HepG2 (cell line): Measurements from ENCODE around the gene IQCC. TPM values are rescaled to one million over a fixed set of nuclear protein-coding genes. Genes with fewer than 3 reads are reported as not detected.
A peak's percentile ranks its signal among the peaks of the same experiment; 100 is the strongest.

Source experiments
- ARHGAP35 ChIP-seq: sonication (generic); formaldehyde crosslinking; IDR thresholded peaks from 2 replicates; pipeline ENCODE4 v1.9.0; 2022; ENCODE audit warnings: mild to moderate bottlenecking, inconsistent platforms, moderate library complexity, missing genetic modification reagents, borderline replicate concordance
- ELF1 ChIP-seq: sonication (generic); formaldehyde crosslinking; IDR thresholded peaks from 2 replicates; pipeline ENCODE4 v1.4.0; 2020; ENCODE audit warnings: missing genetic modification reagents
- ELF4 ChIP-seq: sonication (generic); formaldehyde crosslinking; IDR thresholded peaks from 2 replicates; pipeline ENCODE4 v1.5.0; 2020; ENCODE audit warnings: missing genetic modification reagents, mild to moderate bottlenecking, moderate library complexity, borderline replicate concordance
- EP300 ChIP-seq, 3 experiments: sonication (generic) in 1 of 3; formaldehyde crosslinking in 1 of 3; IDR thresholded peaks; 2 replicates each; pipeline versions ENCODE4 v1.5.1 to v1.6.1; 2011 to 2020; ENCODE audit warnings: low read depth in 2 of 3, low read length in 2 of 3, borderline replicate concordance in 1 of 3, improper control_type of control experiment in 1 of 3, mild to moderate bottlenecking in 1 of 3, missing genetic modification reagents in 1 of 3, moderate library complexity in 1 of 3
- FLYWCH1 ChIP-seq: sonication (generic); formaldehyde crosslinking; IDR thresholded peaks from 2 replicates; pipeline ENCODE4 v1.8.1; 2023; ENCODE audit warnings: mild to moderate bottlenecking, missing genetic modification reagents
- FOSL2 ChIP-seq: sonication (generic); formaldehyde crosslinking; IDR thresholded peaks from 2 replicates; pipeline ENCODE4 v1.4.0; 2020; ENCODE audit warnings: missing genetic modification reagents
- FOXO1 ChIP-seq: sonication (generic); formaldehyde crosslinking; IDR thresholded peaks from 2 replicates; pipeline ENCODE4 v1.4.0; 2020; ENCODE audit warnings: missing genetic modification reagents
- IKZF5 ChIP-seq: IDR thresholded peaks from 2 replicates; pipeline ENCODE4 v1.6.1; 2018; ENCODE audit warnings: missing genetic modification reagents, mild to moderate bottlenecking, missing compliant biosample characterization
- KAT8 ChIP-seq: IDR thresholded peaks from 2 replicates; pipeline ENCODE4 v1.6.1; 2016; ENCODE audit warnings: missing genetic modification reagents, missing compliant biosample characterization
- KDM6A ChIP-seq: IDR thresholded peaks from 2 replicates; pipeline ENCODE4 v1.6.1; 2016; ENCODE audit warnings: low read depth
- MED13 ChIP-seq: sonication (generic); formaldehyde crosslinking; IDR thresholded peaks from 2 replicates; pipeline ENCODE4 v1.5.0; 2020; ENCODE audit warnings: missing genetic modification reagents
- MXD4 ChIP-seq: IDR thresholded peaks from 2 replicates; pipeline ENCODE4 v1.6.1; 2016; ENCODE audit warnings: mild to moderate bottlenecking, missing biosample characterization, missing genetic modification reagents
- NFIB ChIP-seq: sonication (generic); formaldehyde crosslinking; IDR thresholded peaks from 2 replicates; pipeline ENCODE4 v1.9.0; 2021; ENCODE audit warnings: missing genetic modification reagents, mild to moderate bottlenecking, borderline replicate concordance
- NRL ChIP-seq: sonication (generic); formaldehyde crosslinking; IDR thresholded peaks from 2 replicates; pipeline ENCODE4 v1.5.0; 2020; ENCODE audit warnings: missing genetic modification reagents, mild to moderate bottlenecking, moderate library complexity, borderline replicate concordance
- RAD51 ChIP-seq: fragments of 450-650 bp; IDR thresholded peaks from 2 replicates; pipeline ENCODE4 v1.6.1; 2016; ENCODE audit warnings: borderline replicate concordance
- TBX3 ChIP-seq: fragments of 450-650 bp; IDR thresholded peaks from 2 replicates; pipeline ENCODE4 v1.6.1; 2017; ENCODE audit warnings: antibody characterized with exemption, mild to moderate bottlenecking, inconsistent platforms, borderline replicate concordance
- ZBTB2 ChIP-seq: sonication (generic); formaldehyde crosslinking; IDR thresholded peaks from 2 replicates; pipeline ENCODE4 v1.8.0; 2022; ENCODE audit warnings: low read depth, missing genetic modification reagents
- ZBTB37 ChIP-seq: sonication (generic); formaldehyde crosslinking; IDR thresholded peaks from 2 replicates; pipeline ENCODE4 v1.4.0; 2020; ENCODE audit warnings: mild to moderate bottlenecking, missing genetic modification reagents
- ZMAT3 ChIP-seq: sonication (generic); formaldehyde crosslinking; conservative IDR thresholded peaks from 2 replicates; pipeline ENCODE4 v1.7.0; 2021; ENCODE audit warnings: missing genetic modification reagents
- ZMYM3 ChIP-seq: sonication (generic); formaldehyde crosslinking; IDR thresholded peaks from 2 replicates; pipeline ENCODE4 v1.5.1; 2020; ENCODE audit warnings: mild to moderate bottlenecking, missing genetic modification reagents
- ZNF263 ChIP-seq: sonication (generic); formaldehyde crosslinking; IDR thresholded peaks from 2 replicates; pipeline ENCODE4 v1.4.0; 2020; ENCODE audit warnings: missing genetic modification reagents
- ZNF3 ChIP-seq: IDR thresholded peaks from 2 replicates; pipeline ENCODE4 v1.7.0; 2017; ENCODE audit warnings: inconsistent platforms
- ZNF616 ChIP-seq: sonication (generic); formaldehyde crosslinking; IDR thresholded peaks from 2 replicates; pipeline ENCODE4 v1.5.0; 2020; ENCODE audit warnings: low read depth, mild to moderate bottlenecking, missing genetic modification reagents
- ZNF709 ChIP-seq: sonication (generic); formaldehyde crosslinking; IDR thresholded peaks from 2 replicates; pipeline ENCODE4 v1.5.0; 2020; ENCODE audit warnings: mild to moderate bottlenecking, missing genetic modification reagents
- ZNF740 ChIP-seq: sonication (generic); formaldehyde crosslinking; IDR thresholded peaks from 2 replicates; pipeline ENCODE4 v1.4.0; 2020; ENCODE audit warnings: missing genetic modification reagents
- ZNF780A ChIP-seq: sonication (generic); formaldehyde crosslinking; IDR thresholded peaks from 2 replicates; pipeline ENCODE4 v1.8.0; 2022; ENCODE audit warnings: mild to moderate bottlenecking, missing genetic modification reagents, moderate library complexity
- ZNF878 ChIP-seq: sonication (generic); formaldehyde crosslinking; IDR thresholded peaks from 2 replicates; pipeline ENCODE4 v1.8.1; 2023; ENCODE audit warnings: mild to moderate bottlenecking, missing genetic modification reagents, moderate library complexity
- polyA plus RNA-seq, 8 experiments: library from polyadenylated mRNA; depleted of rRNA in 3 of 8; stranded (reverse) in 7 of 8; unstranded in 1 of 8; fragments of >200 nt; fragmentation: Illumina TruSeq in 4 of 8; extraction: Trizol in 4 of 8; gene quantifications; 2 replicates each; pipeline versions ENCODE4 v1.2.1 to v1.2.3, GENCODE V29; 2011 to 2016; ENCODE audit warnings: low read depth in 4 of 8, missing spikeins in 1 of 8, mixed read lengths in 1 of 8; ENCODE audit not compliant: insufficient read depth in 1 of 8
- total RNA-seq, 5 experiments: library from RNA; depleted of rRNA; stranded (reverse); fragments of >200 nt; fragmentation: Illumina TruSeq; extraction: Trizol; gene quantifications; 2 replicates each; pipeline ENCODE4 v1.2.3, GENCODE V29; 2016; ENCODE audit warnings: low read depth in 1 of 5

IQCC gene
- total and polyA plus RNA-seq, 2 of the 13 experiments (the other 11 are each of a cell fraction or from before 2014, with no cell fraction given) = 1.7 to 3.0 TPM

GRCh38 chr1:32221980-32222755 lies 16.7 kb downstream of the IQCC start, which contains the start of the genes EIF3I and TMEM234 (continued):
- TF ChIP-seq ELF1 (CRISPR knock-in tag) (peak; percentile 96), KAT8 (peak; percentile 93), MED13 (no peak), NRL (peak; percentile 40), FLYWCH1 (no peak), TBX3 (no peak), MXD4 (CRISPR knock-in tag) (peak; percentile 36), ZNF878 (CRISPR knock-in tag) (no peak), ZNF780A (CRISPR knock-in tag) (no peak), ZNF3 (CRISPR knock-in tag) (no peak), IKZF5 (peak; percentile 49; the same call in 1 of the 2 replicates), FOSL2 (CRISPR knock-in tag) (peak; percentile 70), FOXO1 (no peak), ZNF616 (no peak), ZNF263 (CRISPR knock-in tag) (no peak), KDM6A (CRISPR knock-in tag) (no peak), ZMAT3 (CRISPR knock-in tag) (no peak; the same call in 1 of the 2 replicates), ZBTB37 (CRISPR knock-in tag) (no peak), ELF4 (CRISPR knock-in tag) (0 out of 2 replicates have a peak, but pooled peaks have one; percentile 23), NFIB (no peak), RAD51 (no peak), ZBTB2 (CRISPR knock-in tag) (peak; percentile 52; the same call in 1 of the 2 replicates), ZNF709 (CRISPR knock-in tag) (0 out of 2 replicates have a peak, but pooled peaks have one; percentile 5), ARHGAP35 (no peak), ZMYM3 (no peak), ZNF740 (no peak), EP300 (IDR thresholded peaks at IDR 0.05; ENCODE audit: low read depth in 2 of 2, low read length in 2 of 2) (no peak), EP300 (CRISPR knock-in tag; IDR thresholded peaks at IDR 0.05; ENCODE audit: borderline replicate concordance) (no peak)
